SK-N-SH (cell line): ENCODE data around the gene KLHDC8A. TPM values are rescaled to one million over a fixed set of nuclear protein-coding genes. Genes with fewer than 3 reads are reported as not detected.

Experiments
- CTCF ChIA-PET: fragments of 300-600, 350-600 bp; formaldehyde crosslinking; extraction: SDS; loops from one replicate; lab custom pipeline; 2021; lab: Yijun Ruan, JAX
- POLR2A ChIA-PET: fragments of 350-600 bp; sonication (Branson Sonifier 250); formaldehyde crosslinking; extraction: SDS; loops from one replicate; lab custom pipeline; 2020; ENCODE audit warnings: antibody characterized with exemption, inconsistent platforms; lab: Yijun Ruan, JAX
- DNase-seq: peaks from one replicate; pipeline ENCODE4 v3.0.0; 2012
- H2AFZ ChIP-seq: fragments of 200-600 bp; sonication (generic); 2 replicates; pipeline ENCODE4 v1.8.1; 2016; ENCODE audit warnings: antibody characterized with exemption, mild to moderate bottlenecking, low read depth
- H3F3A ChIP-seq: fragments of 200-600 bp; sonication (generic); replicated peaks from 2 replicates; pipeline ENCODE3; 2016; ENCODE audit warnings: antibody characterized with exemption, mild to moderate bottlenecking; ENCODE audit not compliant: insufficient read depth
- H3K27ac ChIP-seq, 2 experiments: fragments of 200-500 bp in 1 of 2; fragments of 200-600 bp in 1 of 2; sonication (Bioruptor generic) in 1 of 2; sonication (generic), shearing (Covaris generic) in 1 of 2; 2 replicates each; pipeline versions ENCODE4 v1.5.1 to v1.6.1; 2014 to 2016; ENCODE audit warnings: low read depth in 2 of 2, inconsistent platforms in 1 of 2, low read length in 1 of 2, mild to moderate bottlenecking in 1 of 2, mixed read lengths in 1 of 2
- H3K27me3 ChIP-seq: fragments of 200-600 bp; sonication (generic), shearing (Covaris generic); 2 replicates; pipeline ENCODE4 v1.6.1; 2016; ENCODE audit warnings: mixed run types; ENCODE audit not compliant: insufficient read depth
- H3K36me3 ChIP-seq, 2 experiments: fragments of 200-500 bp in 1 of 2; fragments of 200-600 bp in 1 of 2; sonication (Bioruptor generic) in 1 of 2; sonication (generic) in 1 of 2; replicated peaks in 1 of 2; 2 replicates each; pipeline versions ENCODE3 to v1.5.1; 2014 to 2016; ENCODE audit warnings: low read length in 1 of 2, mild to moderate bottlenecking in 1 of 2; ENCODE audit not compliant: insufficient read depth in 2 of 2, control insufficient read depth in 1 of 2
- H3K4me1 ChIP-seq, 2 experiments: fragments of 200-500 bp in 1 of 2; fragments of 200-600 bp in 1 of 2; sonication (Bioruptor generic) in 1 of 2; sonication (generic), shearing (Covaris generic) in 1 of 2; 2 replicates each; pipeline versions ENCODE4 v1.5.1 to v1.6.1; 2014 to 2016; ENCODE audit warnings: low read depth in 1 of 2, low read length in 1 of 2, mixed run types in 1 of 2; ENCODE audit not compliant: insufficient read depth in 2 of 2, control insufficient read depth in 1 of 2
- H3K4me2 ChIP-seq: fragments of 200-600 bp; sonication (generic), shearing (Covaris generic); 2 replicates; pipeline ENCODE4 v1.6.1; 2017; ENCODE audit warnings: mixed run types
- H3K4me3 ChIP-seq, 2 experiments: fragments of 200-500 bp in 1 of 2; fragments of 200-600 bp in 1 of 2; sonication (Bioruptor generic) in 1 of 2; sonication (generic), shearing (Covaris generic) in 1 of 2; 2 replicates each; pipeline versions ENCODE4 v1.5.1 to v1.8.1; 2014 to 2016; ENCODE audit warnings: low read depth in 2 of 2, inconsistent platforms in 1 of 2, low read length in 1 of 2, mild to moderate bottlenecking in 1 of 2, mixed read lengths in 1 of 2, moderate library complexity in 1 of 2
- H3K79me2 ChIP-seq: fragments of 200-600 bp; sonication (generic); 2 replicates; pipeline ENCODE4 v1.8.1; 2017; ENCODE audit warnings: mild to moderate bottlenecking; ENCODE audit not compliant: insufficient read depth
- H3K9ac ChIP-seq: fragments of 200-600 bp; sonication (generic); 2 replicates; pipeline ENCODE4 v1.6.1; 2017; ENCODE audit warnings: mixed run types
- H3K9me2 ChIP-seq: fragments of 200-600 bp; sonication (generic); 2 replicates; pipeline ENCODE4 v1.6.1; 2017; ENCODE audit warnings: mixed run types
- H3K9me3 ChIP-seq: fragments of 200-600 bp; sonication (generic); 2 replicates; pipeline ENCODE4 v1.6.1; 2017; ENCODE audit warnings: mixed run types, mild to moderate bottlenecking, moderate library complexity
- H4K20me1 ChIP-seq: fragments of 200-600 bp; sonication (generic); 2 replicates; pipeline ENCODE4 v1.6.1; 2017; ENCODE audit warnings: mild to moderate bottlenecking, mixed run types; ENCODE audit not compliant: insufficient read depth
- EZH2phosphoT487 ChIP-seq: fragments of 200-600 bp; sonication (generic); IDR thresholded peaks from 2 replicates; pipeline ENCODE4 v1.6.1; 2017; ENCODE audit warnings: low read depth, mixed run types, mild to moderate bottlenecking, antibody characterized with exemption, moderate library complexity, borderline replicate concordance
- FOSL2 ChIP-seq: IDR thresholded peaks from 2 replicates; pipeline ENCODE4 v1.4.0; 2012; ENCODE audit warnings: low read depth, mild to moderate bottlenecking, moderate library complexity, borderline replicate concordance
- FOXJ3 ChIP-seq: sonication (generic); formaldehyde crosslinking; IDR thresholded peaks from 2 replicates; pipeline ENCODE4 v1.5.1; 2020; ENCODE audit warnings: mild to moderate bottlenecking, missing genetic modification reagents
- GATA2 ChIP-seq: sonication (generic); formaldehyde crosslinking; IDR thresholded peaks from 2 replicates; pipeline ENCODE4 v1.5.0; 2020; ENCODE audit warnings: mild to moderate bottlenecking, missing genetic modification reagents
- IRF3 ChIP-seq: fragments of 150-350 bp; IDR thresholded peaks from 2 replicates; pipeline ENCODE4 v1.6.1; 2016; ENCODE audit warnings: mild to moderate bottlenecking, low read depth, low read length
- MXI1 ChIP-seq: IDR thresholded peaks from 2 replicates; pipeline ENCODE4 v1.6.1; 2012; ENCODE audit warnings: mild to moderate bottlenecking, low read depth, low read length, improper control_type of control experiment
- PBX3 ChIP-seq: IDR thresholded peaks from 2 replicates; pipeline ENCODE4; 2012
- RFX5 ChIP-seq: IDR thresholded peaks from 2 replicates; pipeline ENCODE4 v1.6.1; 2012; ENCODE audit warnings: mild to moderate bottlenecking, improper control_type of control experiment, low read length
- TEAD4 ChIP-seq: IDR thresholded peaks from 2 replicates; pipeline ENCODE4 v1.4.0; 2012; ENCODE audit warnings: mild to moderate bottlenecking, borderline replicate concordance; ENCODE audit not compliant: insufficient read depth
- YY1 ChIP-seq: IDR thresholded peaks from 2 replicates; pipeline ENCODE4 v1.4.0; 2012; ENCODE audit warnings: low read depth, mild to moderate bottlenecking
- ZBTB33 ChIP-seq: IDR thresholded peaks from 2 replicates; pipeline ENCODE4 v1.4.0; 2012; ENCODE audit warnings: low read depth, borderline replicate concordance
- WGBS: methylation state at CpG from one replicate; pipeline ENCODE4 v1.1.6; 2017; ENCODE audit warnings: low lambda C conversion rate; 5-methylcytosine and 5-hydroxymethylcytosine counted together
- polyA plus RNA-seq, 3 experiments: library from polyadenylated mRNA; depleted of rRNA; stranded (reverse); fragments of >200 nt; gene quantifications; 2 replicates each; pipeline ENCODE4 v1.2.3, GENCODE V29; 2012
- TF ChIP-seq, protein P1 (sequence below): fragments of 200-600 bp; sonication (generic); IDR thresholded peaks from 2 replicates; pipeline ENCODE4 v1.6.1; 2017; ENCODE audit warnings: antibody characterized with exemption, mild to moderate bottlenecking, moderate library complexity
- TF ChIP-seq, protein P2 (sequence below): IDR thresholded peaks from 2 replicates; pipeline ENCODE4 v1.4.0; 2012; ENCODE audit warnings: low read depth, borderline replicate concordance

The KLHDC8A gene
- polyA plus RNA-seq, 1 of the 3 experiments (the other 2 are of a cell fraction): 0.02 TPM

DNA sequence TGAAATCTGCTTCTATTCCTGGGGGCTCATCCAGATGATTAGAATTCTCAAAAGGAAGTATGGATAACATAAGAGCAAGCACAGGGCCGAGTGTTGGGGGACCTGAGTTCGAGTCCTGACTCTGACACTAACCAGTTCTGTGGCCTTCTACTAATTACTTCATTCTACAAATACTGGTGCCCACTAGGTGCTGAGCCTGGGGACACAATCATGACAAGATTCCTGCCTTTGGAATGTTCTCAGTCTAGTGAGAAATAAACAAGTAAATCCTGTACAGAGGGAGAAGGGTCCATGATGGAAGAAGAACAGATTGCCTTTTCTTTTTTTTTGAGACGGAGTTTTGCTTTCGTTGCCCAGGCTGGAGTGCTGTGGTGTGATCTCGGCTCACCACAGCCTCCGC lies 32.9 kb downstream of the KLHDC8A start:
- TF ChIP-seq IRF3 (no peak), YY1 (no peak), ZBTB33 (no peak), EZH2phosphoT487 (no peak), GATA2 (CRISPR knock-in tag) (no peak), PBX3 (no peak), TEAD4 (no peak), RFX5 (no peak), FOSL2 (no peak), FOXJ3 (no peak), MXI1 (no peak)
- TF ChIP-seq, protein P1, sequence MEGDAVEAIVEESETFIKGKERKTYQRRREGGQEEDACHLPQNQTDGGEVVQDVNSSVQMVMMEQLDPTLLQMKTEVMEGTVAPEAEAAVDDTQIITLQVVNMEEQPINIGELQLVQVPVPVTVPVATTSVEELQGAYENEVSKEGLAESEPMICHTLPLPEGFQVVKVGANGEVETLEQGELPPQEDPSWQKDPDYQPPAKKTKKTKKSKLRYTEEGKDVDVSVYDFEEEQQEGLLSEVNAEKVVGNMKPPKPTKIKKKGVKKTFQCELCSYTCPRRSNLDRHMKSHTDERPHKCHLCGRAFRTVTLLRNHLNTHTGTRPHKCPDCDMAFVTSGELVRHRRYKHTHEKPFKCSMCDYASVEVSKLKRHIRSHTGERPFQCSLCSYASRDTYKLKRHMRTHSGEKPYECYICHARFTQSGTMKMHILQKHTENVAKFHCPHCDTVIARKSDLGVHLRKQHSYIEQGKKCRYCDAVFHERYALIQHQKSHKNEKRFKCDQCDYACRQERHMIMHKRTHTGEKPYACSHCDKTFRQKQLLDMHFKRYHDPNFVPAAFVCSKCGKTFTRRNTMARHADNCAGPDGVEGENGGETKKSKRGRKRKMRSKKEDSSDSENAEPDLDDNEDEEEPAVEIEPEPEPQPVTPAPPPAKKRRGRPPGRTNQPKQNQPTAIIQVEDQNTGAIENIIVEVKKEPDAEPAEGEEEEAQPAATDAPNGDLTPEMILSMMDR: no peak
- TF ChIP-seq, protein P2, sequence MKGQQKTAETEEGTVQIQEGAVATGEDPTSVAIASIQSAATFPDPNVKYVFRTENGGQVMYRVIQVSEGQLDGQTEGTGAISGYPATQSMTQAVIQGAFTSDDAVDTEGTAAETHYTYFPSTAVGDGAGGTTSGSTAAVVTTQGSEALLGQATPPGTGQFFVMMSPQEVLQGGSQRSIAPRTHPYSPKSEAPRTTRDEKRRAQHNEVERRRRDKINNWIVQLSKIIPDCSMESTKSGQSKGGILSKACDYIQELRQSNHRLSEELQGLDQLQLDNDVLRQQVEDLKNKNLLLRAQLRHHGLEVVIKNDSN: no peak
- H3K4me3 ChIP-seq: no peak overlapping the region
- 89% methylated on average over 6 of the region's 6 CpGs for WGBS
- no peak overlapping the region for H2AFZ ChIP-seq
- H3F3A ChIP-seq: no peaks in the 10 kb centered on the region
- H3K79me2 ChIP-seq: peaks cover 28% of the 10 kb centered on the region
- H3K4me2 ChIP-seq: no peak overlapping the region
- POLR2A ChIA-PET: no interaction called here
- no peaks in the 10 kb centered on the region for H3K27me3 ChIP-seq
- no peak overlapping the region for H3K27ac ChIP-seq
- no peak for DNase-seq
- H3K9me2 ChIP-seq: no peaks in the 10 kb centered on the region
- H3K9me3 ChIP-seq: no peaks in the 10 kb centered on the region
- no peaks in the 10 kb centered on the region for H3K36me3 ChIP-seq
- no peak overlapping the region for H3K9ac ChIP-seq
- H3K4me1 ChIP-seq: peaks cover 6 to 13% of the 10 kb centered on the region in 2 experiments; a peak in 3 of 4 replicates
- peaks cover 5% of the 10 kb centered on the region for H4K20me1 ChIP-seq
- CTCF ChIA-PET: interaction anchor here (2.0 to 46.8 kb wide), 6 partner anchors 8 to 200 kb away, joined by 10 to 1368 read pairs (median 18); no protein-coding TSS in a partner anchor
